Renal cortex interstitium (tissue), 15 donors: Measurements from ENCODE around the gene OR4D1. TPM values are rescaled to one million over a fixed set of nuclear protein-coding genes. Genes with fewer than 3 reads are reported as not detected.
A peak's percentile ranks its signal among the peaks of the same experiment; 100 is the strongest.
"Not testable (repeated sequence)": the region's sequence is repeated elsewhere in the genome, so short reads cannot be mapped to it uniquely, and the experiment has no call there.

Experiments
- DNase-seq, 11 donors: peaks; one replicate each; pipeline ENCODE4 v3.0.0-alpha.2; 2013; ENCODE audit warnings: low read depth in 9 of 11, low spot score in 4 of 11; ENCODE audit errors: extremely low read depth in 1 of 11
- long read RNA-seq, 16 experiments: transcript quantifications; one replicate each; lab custom pipeline, GENCODE V29; 2026
- polyA plus RNA-seq, 3 donors: library from polyadenylated mRNA; unstranded; fragments of 120-200 nt; gene quantifications; one replicate each; pipeline ENCODE4 v1.2.1, GENCODE V29; 2013; ENCODE audit not compliant: insufficient read length in 3 of 3

OR4D1 gene
- polyA plus RNA-seq = under 1 TPM in 2 of 3 donors, not detected in 1; 0.03 to 0.11 TPM
- long read RNA-seq, donor 1 = 0 reads
- long read RNA-seq, donor 2 = 0 reads
- long read RNA-seq, donor 3 = 0 reads
- long read RNA-seq, donor 4 = 0 reads
- long read RNA-seq, donor 5 = 0 reads
- long read RNA-seq, donor 6 = 0 reads
- long read RNA-seq, donor 7 = 0 reads
- long read RNA-seq, donor 8 = 0 reads
- long read RNA-seq, donor 9 = 0 reads
- long read RNA-seq, donor 10 = 0 reads
- long read RNA-seq, donor 11 = 0 reads
- long read RNA-seq, donor 12 = 0 reads
- long read RNA-seq, donor 13 = 0 reads
- long read RNA-seq, donor 14 = 0 reads
- long read RNA-seq, donor 15 = 0 reads
- long read RNA-seq, donor 16 = 0 reads

DNA sequence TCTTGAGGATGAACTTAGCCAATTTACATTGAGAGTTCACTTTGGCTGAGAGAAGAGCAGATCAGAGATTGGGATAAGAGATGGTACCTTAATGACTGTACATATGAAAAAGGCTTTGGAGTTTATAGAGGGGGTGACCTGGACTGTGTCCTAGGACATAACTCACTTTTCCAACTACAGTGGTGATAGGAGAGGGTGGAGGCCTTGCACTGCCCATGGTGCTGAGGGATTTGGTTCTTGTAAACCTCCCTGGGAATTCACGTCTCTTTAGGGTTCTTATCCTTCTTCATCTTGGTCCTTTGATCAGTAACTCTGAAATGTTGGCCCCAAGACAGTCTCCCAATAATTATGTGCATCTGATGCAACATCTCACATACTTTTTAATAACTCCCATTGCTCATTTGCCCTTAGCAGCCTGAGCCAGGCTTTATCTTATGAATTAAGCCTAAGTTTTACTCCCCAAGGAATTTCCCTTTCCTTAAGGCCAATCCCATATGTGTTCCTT, at the start of gene OR4D1:
Gene OR4D1 (plus strand): TSS at position 455 of the 505 bp plus-strand sequence. CDS start 6,770 bp downstream, outside the sequence.
- DNase-seq = no peak

DNA sequence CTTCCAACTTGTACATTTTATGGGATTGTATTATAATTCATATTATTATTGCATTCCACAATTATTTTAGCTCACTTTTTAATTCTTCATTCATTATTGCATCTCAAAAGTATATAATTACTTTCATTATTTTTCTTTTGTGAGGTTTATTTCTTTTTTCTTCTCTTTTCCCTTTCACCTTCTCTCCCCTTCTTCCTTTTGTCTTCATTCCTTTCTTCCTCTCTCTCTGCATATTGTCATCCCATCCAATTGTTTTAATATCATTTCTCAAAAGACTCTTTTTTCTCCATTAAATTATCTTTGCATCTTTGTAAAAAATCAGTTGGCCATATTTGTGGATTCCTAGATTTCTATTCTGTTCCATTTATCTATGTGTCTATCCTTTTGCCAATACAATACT, 47.7 kb upstream of the OR4D1 start:
- DNase-seq = no peak

DNA sequence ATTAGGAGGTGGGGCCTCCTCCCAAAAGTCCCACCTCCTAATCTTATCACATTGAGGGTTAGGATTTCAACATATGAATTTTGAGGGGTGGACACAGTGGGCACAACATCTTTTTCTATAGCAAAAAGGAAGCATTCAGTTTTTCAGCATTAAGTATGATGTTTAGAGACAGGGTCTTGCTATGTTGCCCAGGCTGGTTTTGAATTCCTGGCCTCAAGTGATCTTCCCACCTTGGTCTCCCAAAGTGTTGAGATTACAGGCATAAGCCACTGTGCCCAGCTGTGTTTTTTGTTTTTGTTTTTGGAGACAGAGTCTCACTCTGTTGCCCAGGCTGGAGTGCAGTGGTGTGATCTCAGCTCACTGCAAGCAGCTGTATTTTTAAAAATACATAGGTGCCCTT, 46.3 kb upstream of the OR4D1 start:
- not testable (repeated sequence) for DNase-seq

DNA sequence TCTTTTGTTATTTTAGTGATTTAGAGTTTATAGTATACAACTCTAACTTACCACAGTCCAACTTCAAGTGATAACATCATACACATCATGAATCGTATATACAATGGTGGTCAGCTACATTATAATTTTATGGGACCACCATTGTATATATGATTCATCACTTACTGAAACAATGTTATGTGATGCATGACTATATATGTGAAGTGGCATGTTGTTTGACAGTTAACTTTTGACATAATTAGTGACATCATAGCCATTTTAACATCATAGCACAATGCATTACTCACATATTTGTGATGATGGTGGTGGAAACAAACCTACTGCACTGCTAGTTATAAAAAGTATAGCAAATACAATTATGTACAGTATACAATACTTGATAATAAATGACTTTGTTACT, 43.1 kb upstream of the OR4D1 start:
- no peak for DNase-seq

DNA sequence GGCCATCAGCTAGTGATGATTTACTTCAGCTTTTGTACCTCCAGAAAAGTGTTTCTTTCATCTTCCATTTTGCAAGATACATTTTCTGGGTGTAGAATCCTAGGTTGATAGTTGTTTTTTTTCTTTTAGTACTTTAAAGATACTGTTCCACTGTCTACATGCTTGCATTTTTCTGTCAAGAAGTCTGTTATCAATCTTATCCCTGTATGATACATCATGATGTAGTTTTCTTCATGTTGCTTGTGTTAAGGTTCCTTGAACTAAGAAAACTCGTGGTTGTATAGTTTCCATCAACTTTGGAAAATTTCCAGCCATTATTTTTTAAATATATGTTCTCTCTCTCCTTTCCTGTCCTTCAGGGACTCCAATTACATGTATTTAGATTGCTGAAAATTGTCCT, 40.9 kb upstream of the OR4D1 start:
- no peak for DNase-seq

DNA sequence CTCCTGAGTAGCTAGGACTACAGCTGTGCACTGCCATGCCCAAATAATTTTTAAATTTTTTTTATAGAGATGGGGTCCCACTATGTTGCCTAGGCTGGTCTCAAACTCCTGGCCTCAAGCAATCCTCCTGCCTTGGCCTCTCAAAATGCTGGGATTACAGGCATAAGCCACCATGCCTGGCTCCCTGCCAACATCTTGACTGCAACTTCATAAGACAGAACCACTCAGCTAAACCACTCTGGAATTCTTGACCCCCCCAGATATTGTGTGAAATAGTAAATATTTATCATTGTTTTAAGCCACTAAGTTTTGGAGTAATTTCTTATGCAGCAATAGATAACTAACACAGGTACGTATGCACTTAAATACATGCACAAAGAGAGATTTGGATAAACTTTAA, 39.0 kb upstream of the OR4D1 start:
- no peak for DNase-seq

DNA sequence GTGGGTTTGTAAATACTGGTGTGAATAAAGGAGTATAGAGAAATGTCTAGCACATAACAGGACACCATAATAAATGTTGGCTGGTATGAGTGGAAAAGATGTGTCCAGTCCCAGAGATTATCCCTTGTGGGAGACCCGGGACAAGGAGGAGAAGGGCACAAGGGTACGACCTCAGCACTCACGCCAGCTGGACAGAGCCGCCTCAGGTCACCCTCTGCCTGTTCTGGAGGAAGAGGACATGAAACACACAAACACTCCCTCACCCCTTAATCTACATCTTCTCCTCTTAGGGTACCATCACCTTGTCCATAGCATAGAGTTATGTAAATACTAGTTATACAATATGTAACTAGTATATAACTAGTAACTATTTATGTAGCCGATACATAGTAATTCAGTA, 38.2 kb upstream of the OR4D1 start:
- no peak for DNase-seq

DNA sequence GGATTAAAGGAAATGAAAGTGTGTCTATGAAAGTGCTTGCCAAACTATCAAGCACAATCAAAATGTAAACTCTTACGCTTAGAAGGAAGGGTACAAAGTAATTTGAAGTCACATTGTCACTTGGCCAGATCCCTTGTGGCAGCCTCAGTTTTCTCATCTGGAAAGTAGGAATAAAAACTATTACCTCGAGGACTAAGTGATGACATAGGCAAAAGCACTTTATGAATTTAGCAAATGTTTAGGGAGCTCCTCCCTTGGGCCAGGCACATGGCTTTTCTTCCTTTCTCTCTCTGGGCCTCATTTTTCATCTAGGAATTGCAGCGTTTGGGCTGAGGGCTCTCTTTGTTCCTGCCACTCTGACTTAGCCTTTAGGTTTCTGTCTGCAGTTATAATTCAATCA, 36.5 kb upstream of the OR4D1 start:
- DNase-seq = no peak

DNA sequence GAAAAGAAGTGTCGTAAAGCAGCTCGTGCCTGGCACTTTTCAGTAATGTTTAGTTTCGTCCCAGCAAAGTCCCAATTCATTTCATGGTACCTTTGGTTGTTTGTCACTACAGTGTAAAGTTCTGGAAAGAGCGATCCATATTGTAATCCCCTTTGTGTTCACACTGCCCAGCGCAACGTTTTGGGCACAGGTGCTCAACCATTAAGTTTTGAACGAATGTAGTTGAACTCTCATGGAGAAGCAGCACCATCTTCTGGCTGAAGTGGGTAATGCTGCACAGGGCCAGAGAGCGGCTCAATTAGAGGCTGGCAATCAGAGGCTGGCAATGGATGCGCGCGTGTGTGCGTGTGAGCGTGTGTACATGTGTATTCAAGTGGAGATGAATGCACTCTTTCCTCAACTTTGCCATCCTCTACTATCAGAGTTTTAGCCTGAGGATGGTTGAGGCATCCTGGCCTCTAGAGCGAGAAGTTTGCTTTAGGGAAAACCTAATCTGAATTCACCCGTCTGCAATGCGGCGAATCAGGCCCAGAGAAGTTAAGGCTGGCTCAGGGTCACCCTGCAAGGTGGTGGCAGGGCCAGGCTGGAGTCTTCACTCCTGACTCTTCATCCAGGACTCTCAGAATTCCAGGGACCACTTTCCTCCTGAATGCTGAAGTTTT, 35.1 kb upstream of the OR4D1 start:
- DNase-seq = peak; percentile 35 to 72 (median 58)

DNA sequence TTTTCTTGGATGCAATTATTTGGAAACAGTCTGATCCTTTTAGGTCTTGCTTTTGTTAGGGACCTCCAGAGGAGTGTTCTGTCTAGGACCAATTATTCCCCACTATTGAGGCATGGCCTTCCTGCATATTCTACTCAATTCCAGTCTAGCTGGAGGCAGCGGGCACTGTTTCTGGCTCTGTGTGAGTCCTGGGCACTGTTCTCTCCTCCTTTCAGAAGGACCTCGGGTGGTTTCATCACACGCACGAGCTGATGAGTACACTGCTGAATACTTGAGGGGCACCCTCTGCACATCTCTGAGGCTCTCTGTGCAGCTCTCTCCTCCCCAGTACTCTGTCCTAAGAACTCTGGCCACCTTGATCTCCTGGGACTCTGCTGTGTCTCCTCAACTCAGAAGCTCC, 34.2 kb upstream of the OR4D1 start:
- DNase-seq = no peak

DNA sequence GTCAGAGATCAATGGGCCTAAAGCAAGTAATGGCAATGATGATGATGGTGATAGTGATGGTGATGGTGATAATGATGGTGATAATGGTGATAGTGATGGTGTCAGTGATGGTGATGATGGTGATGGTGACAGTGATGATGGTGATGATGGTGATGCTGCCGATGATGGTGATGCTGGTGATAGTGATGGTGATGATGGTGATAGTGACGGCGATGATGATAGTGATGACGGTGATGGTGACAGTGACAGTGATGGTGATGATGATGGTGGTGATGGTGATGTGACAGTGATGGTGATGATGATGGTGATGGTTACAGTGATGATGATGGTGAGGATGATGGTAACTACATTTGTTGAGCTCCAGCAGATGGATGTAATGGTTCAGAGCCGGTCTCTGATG, 30.8 kb upstream of the OR4D1 start:
- no peak for DNase-seq

DNA sequence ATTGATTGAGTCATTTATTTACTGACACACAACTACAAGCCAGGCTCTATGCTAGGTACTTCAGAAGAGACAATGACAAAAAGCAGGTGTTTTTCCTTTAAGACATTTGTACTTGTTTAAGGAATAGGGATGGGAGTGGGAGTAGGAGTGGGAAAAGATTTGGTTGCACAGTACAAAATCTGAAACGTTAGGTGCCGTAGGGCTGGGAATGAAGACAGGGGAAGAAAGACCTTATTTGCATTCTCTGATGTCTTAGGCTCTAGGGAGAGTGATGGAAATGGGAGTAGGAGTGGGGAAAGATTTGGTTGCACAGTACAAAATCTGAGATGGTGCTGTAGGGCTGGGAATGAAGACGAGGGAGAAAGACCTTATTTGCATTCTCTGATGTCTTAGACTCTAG, 28.7 kb upstream of the OR4D1 start:
- no peak for DNase-seq

DNA sequence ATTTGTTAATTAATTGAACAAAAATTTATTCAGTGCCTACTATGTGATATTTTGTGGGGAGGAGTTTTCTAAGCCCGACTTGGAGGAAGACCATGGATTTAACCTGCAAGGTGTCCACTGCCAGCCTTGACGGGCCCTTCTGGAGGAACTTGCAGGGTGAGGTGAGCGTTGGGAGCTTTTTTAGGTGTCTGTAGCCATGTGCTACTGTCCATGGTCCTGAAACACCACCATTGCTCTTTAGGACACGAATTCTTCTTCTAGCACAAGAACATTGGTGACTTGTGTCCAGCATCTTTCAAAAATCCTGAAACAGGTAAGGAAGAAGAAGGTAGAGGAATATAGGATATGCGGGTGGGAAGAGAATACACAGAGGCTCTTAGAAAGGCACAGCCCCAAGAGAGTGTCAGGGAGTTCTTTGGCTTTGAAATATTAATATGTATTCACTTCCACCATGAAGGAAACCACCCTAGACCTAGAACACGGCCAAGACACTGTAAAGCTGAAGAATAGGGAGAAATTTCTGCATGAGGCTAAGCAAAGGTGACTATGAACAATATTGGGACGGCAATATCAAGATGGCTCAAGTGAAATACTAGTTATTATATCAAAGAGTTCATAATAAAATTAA, 27.9 kb upstream of the OR4D1 start:
- DNase-seq = peak; percentile 57 to 85 (median 72)

DNA sequence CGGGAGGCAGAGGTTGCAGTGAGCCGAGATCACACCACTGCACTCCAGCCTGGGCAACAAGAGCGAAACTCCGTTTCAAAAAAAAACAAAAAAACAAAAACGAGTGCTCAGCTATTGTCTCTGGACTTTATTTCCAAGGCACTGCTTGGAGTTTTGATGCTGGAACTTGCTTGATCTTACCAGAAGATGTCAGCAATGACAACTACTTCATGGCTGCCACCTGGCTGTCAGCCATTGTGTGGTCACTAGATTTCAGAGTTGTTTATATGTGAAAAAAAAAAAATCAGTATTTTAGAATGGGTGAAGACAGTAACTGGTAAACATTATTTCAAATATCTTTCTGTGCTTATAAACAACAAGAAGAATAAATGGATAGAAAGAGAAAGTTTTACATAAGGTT, 26.3 kb upstream of the OR4D1 start:
- DNase-seq = no peak

DNA sequence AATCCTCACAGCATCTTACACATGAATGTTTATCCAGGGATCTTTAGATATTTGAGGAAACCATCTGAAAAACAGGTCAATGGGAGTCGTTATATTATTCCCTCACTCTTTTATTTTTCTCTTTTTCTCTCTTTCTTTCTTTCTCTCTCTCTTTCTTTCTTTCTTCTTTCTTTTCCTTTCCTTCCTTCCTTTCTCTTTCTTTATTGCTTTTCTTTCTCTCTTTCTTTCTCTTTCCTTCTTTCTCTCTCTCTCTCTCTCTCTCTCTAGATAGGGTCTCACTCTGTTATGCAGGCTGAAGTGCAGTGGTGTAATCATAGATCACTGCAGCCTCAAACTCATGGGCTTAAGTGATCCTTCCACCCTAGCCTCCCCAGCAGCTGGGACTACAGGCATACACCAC, 20.3 kb upstream of the OR4D1 start:
- DNase-seq = no peak

DNA sequence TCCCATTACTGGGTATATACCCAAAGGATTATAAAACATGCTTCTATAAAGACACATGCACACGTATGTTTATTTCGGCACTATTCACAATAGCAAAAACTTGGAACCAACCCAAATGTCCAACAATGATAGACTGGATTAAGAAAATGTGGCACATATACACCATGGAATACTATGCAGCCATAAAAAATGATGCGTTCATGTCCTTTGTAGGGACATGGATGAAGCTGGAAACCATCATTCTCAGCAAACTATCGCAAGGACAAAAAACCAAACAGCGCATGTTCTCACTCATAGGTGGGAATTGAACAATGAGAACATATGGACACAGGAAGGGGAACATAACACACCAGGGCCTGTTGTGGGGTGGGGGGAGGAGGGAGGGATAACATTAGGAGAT, 15.5 kb upstream of the OR4D1 start:
- DNase-seq = not testable (repeated sequence)

DNA sequence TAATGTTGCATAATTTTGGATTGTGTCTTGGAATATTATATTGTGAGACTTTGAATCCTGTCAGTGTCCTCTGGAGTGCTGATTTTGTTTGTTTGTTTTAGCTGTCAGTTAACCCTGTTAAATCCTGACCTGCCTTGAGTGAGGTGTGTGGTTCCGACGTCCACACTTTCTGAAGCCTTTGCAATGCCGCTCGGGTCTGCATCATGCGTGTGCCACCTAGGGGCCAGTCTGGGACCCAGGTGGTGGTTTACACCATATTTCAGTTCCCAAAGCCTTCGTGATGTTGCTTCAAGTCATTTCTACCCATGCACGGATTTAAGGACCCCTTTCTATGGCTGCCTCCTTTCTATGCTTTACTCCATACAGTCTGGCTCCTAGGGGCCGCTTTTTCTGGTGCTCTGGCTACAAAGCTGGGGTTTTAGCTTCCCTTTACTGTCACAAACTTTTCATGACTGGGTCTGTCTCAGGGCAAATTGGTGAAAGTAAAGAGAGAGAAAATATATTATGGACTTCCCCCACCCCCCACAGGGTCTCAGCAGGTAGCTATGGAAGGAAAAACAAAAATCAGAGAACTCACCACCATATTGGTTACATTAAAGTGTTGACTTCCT, 11.4 kb upstream of the OR4D1 start:
- no peak for DNase-seq

DNA sequence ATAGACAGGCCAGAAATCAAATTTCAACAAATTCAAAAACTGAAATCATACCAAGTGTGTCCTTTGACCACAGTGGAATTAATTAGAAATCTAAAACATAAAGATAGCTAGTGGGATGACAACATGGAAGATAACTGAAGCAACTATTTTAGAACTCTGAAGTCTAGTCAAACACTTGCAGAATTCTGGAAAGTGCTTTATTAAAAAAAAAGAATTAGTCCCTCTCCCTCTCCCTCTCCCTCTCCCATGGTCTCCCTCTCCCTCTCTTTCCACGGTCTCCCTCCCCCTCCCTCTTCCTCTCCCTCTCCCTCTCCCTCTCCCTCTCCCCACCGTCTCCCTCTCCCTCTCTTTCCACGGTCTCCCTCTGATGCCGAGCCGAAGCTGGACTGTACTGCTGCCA, 6.7 kb upstream of the OR4D1 start:
- no peak for DNase-seq

DNA sequence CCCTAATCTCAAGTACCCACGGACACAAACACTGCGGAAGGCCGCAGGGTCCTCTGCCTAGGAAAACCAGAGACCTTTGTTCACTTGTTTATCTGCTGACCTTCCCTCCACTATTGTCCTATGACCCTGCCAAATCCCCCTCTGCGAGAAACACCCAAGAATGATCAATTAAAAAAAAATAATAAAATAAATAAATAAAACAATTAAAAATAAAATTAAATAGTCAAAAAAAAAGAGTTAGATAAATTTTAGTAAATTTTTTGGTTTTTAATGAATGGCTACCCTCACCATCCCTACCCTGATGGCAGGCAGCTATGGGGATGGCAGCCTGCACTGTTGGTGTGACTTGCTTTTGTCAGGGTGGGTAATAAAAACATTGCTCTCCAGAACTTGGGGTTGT, 4.8 kb upstream of the OR4D1 start:
- not testable (repeated sequence) for DNase-seq

DNA sequence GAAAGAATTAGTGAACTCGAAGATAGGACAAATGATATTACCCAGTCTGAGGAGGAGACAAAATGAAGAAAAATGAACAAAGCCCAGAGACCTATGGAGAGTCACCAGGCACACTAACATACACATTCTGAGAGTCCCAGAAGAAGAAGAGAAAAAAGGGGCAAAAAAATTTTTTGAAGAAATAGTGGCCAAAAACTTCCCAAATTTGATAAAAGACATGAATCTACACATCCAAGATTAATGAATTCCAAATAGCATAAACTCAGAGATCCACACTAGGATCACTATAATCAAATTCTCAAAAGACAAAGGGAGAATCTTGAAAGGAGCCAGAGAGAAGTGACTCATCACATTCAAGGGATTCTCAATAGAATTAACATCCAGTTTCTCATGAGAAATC, 3.4 kb upstream of the OR4D1 start:
- DNase-seq = no peak
